PFSK-1 (cell line): ENCODE results near the gene RERE.

Experiments
- FOXP2 ChIP-seq: optimal IDR thresholded peaks from 2 replicates; pipeline ENCODE3; 2011; ENCODE audit warnings: borderline replicate concordance, control low read depth, inconsistent platforms; ENCODE audit not compliant: insufficient read depth; ENCODE audit errors: extremely low read length, extremely low read depth
- POLR2AphosphoS5 ChIP-seq: IDR thresholded peaks from 2 replicates; pipeline ENCODE4 v1.6.1; 2012; ENCODE audit warnings: low read depth, mild to moderate bottlenecking, control low read depth, low read length, moderate library complexity
- SIN3A ChIP-seq: IDR thresholded peaks from 2 replicates; pipeline ENCODE4 v1.6.1; 2012; ENCODE audit warnings: mild to moderate bottlenecking, low read length, moderate library complexity, borderline replicate concordance; ENCODE audit not compliant: insufficient read depth
- TAF1 ChIP-seq: IDR thresholded peaks from 2 replicates; pipeline ENCODE4 v1.6.1; 2012; ENCODE audit warnings: low read length, control low read depth, borderline replicate concordance; ENCODE audit not compliant: insufficient read depth
- TF ChIP-seq, protein P1 (sequence below), 2 experiments: IDR thresholded peaks; 2 replicates each; pipeline versions ENCODE4 v1.6.1 to v1.8.0; 2011 to 2012; ENCODE audit warnings: low read depth in 2 of 2, low read length in 2 of 2, control low read depth in 1 of 2, inconsistent platforms in 1 of 2, mild to moderate bottlenecking in 1 of 2, moderate library complexity in 1 of 2; ENCODE audit not compliant: insufficient read depth in 1 of 2

RERE gene

DNA sequence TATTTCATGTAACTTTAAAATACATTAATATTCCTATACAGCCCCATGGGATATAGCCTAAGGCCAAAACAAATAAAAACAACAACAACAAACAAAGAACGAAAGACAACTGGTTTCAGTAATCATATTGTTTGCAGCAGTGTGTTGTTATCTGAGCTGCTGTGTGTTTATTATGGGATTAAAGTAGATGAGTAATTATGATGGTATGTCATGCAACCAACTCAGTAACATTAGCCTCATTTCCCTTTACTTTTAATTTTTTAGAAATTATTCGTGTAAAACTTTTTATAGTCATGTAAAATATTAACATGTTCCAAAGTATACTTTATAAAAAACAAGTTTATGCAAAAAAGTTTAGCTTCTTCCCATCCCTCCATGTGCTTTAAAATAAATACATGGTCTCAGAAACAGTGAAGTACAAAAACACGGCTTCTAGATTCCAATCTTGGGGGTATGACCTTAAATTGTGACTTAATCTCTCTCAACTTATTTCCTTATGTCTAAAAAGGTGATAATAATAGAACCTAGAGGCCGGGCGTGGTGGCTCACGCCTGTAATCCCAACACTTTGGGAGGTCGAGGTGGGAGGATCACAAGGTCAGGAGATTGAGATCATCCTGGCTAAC lies 323.4 kb downstream of the RERE start:
- TF ChIP-seq FOXP2 (no peak), SIN3A (no peak), POLR2AphosphoS5 (no peak), TAF1 (no peak)
- TF ChIP-seq, protein P1, sequence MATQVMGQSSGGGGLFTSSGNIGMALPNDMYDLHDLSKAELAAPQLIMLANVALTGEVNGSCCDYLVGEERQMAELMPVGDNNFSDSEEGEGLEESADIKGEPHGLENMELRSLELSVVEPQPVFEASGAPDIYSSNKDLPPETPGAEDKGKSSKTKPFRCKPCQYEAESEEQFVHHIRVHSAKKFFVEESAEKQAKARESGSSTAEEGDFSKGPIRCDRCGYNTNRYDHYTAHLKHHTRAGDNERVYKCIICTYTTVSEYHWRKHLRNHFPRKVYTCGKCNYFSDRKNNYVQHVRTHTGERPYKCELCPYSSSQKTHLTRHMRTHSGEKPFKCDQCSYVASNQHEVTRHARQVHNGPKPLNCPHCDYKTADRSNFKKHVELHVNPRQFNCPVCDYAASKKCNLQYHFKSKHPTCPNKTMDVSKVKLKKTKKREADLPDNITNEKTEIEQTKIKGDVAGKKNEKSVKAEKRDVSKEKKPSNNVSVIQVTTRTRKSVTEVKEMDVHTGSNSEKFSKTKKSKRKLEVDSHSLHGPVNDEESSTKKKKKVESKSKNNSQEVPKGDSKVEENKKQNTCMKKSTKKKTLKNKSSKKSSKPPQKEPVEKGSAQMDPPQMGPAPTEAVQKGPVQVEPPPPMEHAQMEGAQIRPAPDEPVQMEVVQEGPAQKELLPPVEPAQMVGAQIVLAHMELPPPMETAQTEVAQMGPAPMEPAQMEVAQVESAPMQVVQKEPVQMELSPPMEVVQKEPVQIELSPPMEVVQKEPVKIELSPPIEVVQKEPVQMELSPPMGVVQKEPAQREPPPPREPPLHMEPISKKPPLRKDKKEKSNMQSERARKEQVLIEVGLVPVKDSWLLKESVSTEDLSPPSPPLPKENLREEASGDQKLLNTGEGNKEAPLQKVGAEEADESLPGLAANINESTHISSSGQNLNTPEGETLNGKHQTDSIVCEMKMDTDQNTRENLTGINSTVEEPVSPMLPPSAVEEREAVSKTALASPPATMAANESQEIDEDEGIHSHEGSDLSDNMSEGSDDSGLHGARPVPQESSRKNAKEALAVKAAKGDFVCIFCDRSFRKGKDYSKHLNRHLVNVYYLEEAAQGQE (IDR thresholded peaks at IDR 0.05; ENCODE audit: insufficient read depth in 1 of 2, low read depth in 2 of 2, low read length in 2 of 2) = no peak

DNA sequence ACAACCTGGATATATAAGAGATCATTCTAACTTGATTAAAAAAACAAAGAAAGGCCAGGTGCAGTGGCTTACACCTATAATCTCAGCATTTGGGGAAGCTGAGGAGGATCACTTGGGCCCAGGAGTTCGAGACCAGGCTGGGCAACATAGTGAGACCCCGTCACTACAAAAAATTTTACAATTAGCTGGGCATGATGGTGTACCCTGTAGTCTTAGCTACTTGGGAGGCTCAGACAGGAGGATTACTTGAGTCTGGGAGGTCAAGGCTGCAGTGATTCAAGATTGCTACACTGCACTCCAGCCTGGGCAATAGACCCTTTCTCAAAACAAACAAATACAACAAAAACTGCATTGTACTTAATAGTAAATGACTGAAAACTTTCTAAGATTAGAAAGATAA lies 330.2 kb downstream of the RERE start:
- TF ChIP-seq FOXP2 (no peak), TAF1 (no peak)
- TF ChIP-seq, protein P1 (IDR thresholded peaks at IDR 0.05; ENCODE audit: insufficient read depth in 1 of 2, low read depth in 2 of 2, low read length in 2 of 2) = no peak

DNA sequence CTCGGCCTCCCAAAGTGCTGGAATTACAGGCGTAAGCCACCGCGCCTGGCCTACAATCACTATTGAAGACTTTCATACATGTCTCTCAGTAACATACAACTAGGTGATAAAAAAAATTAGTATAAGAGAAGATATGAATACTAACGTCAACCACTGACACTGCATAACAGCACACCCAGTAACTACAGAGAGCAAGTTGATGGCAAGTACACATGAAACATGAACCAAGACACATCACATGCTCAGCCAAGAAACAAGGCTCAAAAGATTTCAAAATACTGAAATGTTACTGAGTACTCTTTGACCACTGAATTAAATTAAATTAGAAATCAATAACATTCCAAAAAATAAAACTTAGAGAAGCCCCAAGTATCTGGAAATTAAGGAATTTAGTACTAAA lies 331.4 kb downstream of the RERE start:
- no peak for TF ChIP-seq TAF1
- TF ChIP-seq, protein P1 (IDR thresholded peaks at IDR 0.05; ENCODE audit: insufficient read depth in 1 of 2, low read depth in 2 of 2, low read length in 2 of 2) = no peak

DNA sequence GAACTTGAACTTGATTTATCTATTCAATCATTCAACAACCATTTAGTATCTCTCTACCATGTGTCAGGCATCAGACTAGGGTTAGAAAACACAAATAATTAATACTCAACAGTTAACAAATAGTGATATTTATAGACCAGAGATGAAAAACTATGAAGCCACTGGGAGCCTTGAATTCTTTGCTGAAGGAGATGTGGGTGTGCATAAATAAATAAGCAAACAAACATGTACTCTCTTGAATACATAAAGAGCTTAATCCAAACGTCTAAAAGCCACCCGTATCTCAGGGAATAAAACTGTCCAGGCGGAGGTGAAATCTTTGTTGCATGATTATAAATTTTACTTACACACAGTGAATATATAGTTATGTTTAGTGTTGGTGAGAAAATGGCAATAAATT lies 333.9 kb downstream of the RERE start:
- TF ChIP-seq SIN3A = no peak
- no peak for TF ChIP-seq FOXP2
- TF ChIP-seq, protein P1 (IDR thresholded peaks at IDR 0.05; ENCODE audit: insufficient read depth in 1 of 2, low read depth in 2 of 2, low read length in 2 of 2) = no peak
- no peak for TF ChIP-seq TAF1
- TF ChIP-seq POLR2AphosphoS5 = no peak

DNA sequence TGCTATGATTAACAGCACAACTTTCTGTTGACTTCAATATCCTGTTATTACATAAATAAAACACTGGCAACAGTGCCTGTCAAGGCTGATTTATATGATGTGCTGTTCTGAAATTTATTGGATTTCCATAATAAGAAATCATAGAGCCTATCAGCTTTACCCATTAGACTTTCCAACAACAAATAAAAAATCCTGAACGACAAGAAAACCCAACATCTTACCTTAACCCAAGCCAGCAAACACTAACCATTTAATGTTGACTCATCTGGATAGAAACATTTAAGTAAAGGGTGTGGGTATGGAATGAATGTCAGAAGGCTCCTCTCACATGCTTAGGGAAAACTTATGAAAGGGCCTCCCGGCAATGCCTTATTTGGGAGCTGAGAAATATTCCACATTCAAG lies 334.5 kb downstream of the RERE start:
- TF ChIP-seq POLR2AphosphoS5 = no peak
- TF ChIP-seq SIN3A = no peak
- TF ChIP-seq, protein P1 (IDR thresholded peaks at IDR 0.05; ENCODE audit: insufficient read depth in 1 of 2, low read depth in 2 of 2, low read length in 2 of 2) = no peak
- TF ChIP-seq FOXP2 = no peak
- no peak for TF ChIP-seq TAF1
